ENCODE data around the gene LRRFIP2.

DNA sequence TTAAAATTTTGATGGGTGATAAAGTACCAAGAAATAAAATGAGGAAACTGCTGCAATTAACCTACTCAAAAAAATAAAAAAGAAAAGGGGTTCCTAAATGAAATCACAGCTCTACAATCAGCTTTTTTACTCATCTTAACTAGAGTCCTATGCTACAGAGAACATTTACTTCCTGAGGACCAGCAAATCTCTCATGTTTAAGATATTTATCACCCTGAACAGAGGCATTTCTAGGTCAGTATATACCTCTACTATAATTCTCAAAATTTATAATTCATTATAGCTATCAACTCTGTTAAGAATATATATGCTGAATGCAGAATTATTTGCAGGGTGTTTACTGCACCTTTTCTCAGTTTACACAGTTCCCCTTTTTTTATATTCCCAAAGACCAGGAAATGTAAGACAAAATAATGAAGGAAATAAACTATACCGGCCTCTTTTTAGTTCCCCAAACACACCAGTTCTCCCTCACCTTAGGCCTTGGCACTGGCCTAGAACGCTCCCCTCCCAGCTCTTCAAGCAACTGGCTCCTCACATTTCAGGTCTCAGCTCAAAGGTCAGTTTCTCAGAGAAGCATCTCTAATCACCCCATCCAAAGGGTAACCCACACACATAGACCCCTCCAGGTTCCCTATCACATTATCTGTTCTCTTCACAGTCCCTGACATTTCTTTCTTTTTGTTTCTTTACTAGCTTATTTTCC is 71.1 kb downstream of the LRRFIP2 start:
- no peak for TF ChIP-seq POLR2A (IDR thresholded peaks at IDR 0.05)
- TF ChIP-seq, protein P1, sequence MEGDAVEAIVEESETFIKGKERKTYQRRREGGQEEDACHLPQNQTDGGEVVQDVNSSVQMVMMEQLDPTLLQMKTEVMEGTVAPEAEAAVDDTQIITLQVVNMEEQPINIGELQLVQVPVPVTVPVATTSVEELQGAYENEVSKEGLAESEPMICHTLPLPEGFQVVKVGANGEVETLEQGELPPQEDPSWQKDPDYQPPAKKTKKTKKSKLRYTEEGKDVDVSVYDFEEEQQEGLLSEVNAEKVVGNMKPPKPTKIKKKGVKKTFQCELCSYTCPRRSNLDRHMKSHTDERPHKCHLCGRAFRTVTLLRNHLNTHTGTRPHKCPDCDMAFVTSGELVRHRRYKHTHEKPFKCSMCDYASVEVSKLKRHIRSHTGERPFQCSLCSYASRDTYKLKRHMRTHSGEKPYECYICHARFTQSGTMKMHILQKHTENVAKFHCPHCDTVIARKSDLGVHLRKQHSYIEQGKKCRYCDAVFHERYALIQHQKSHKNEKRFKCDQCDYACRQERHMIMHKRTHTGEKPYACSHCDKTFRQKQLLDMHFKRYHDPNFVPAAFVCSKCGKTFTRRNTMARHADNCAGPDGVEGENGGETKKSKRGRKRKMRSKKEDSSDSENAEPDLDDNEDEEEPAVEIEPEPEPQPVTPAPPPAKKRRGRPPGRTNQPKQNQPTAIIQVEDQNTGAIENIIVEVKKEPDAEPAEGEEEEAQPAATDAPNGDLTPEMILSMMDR (IDR thresholded peaks at IDR 0.05), result no peak

Measured in heart left ventricle (tissue), 13 donors.